Mucosa of descending colon (tissue), 3 donors: ENCODE measurements around the gene ADAM12. TPM values are rescaled to one million over a fixed set of nuclear protein-coding genes. Genes with fewer than 3 reads are reported as not detected.

Source experiments
- ATAC-seq: fragments of 200-7000 bp; cut with Tn5 transposase; one replicate; pipeline ENCODE4 v1.9.1; 2020; ENCODE audit warnings: mild to moderate bottlenecking, moderate library complexity
- DNase-seq, 3 donors: peaks; one replicate each; pipeline ENCODE4 v3.0.0-alpha.2; 2020
- H3K36me3 ChIP-seq: fragments of 200-600 bp; one replicate; pipeline ENCODE4 v1.8.0; 2021; ENCODE audit warnings: low read depth, mild to moderate bottlenecking
- H3K4me1 ChIP-seq: fragments of 200-600 bp; one replicate; pipeline ENCODE4 v1.8.0; 2021; ENCODE audit warnings: low read depth, mild to moderate bottlenecking
- H3K4me3 ChIP-seq: fragments of 200-600 bp; one replicate; pipeline ENCODE4 v1.8.0; 2021; ENCODE audit warnings: mild to moderate bottlenecking
- H3K9me3 ChIP-seq: fragments of 200-600 bp; one replicate; pipeline ENCODE4 v1.8.0; 2021; ENCODE audit warnings: mild to moderate bottlenecking
- CTCF ChIP-seq: fragments of 200-600 bp; IDR thresholded peaks from one replicate; pipeline ENCODE4 v1.8.0; 2022; ENCODE audit warnings: antibody characterized with exemption, mild to moderate bottlenecking
- intact Hi-C, 2 donors: fragments of 100-400 bp; cut with DNase I in 1 of 2; cut with micrococcal nuclease in 1 of 2; formaldehyde crosslinking; loops; one replicate each; pipeline versions ENCODE4 v1.11.0 to v1.11.1; 2022; cut with DNase I, micrococcal nuclease
- total RNA-seq, 3 donors: library from RNA; stranded (reverse); fragmentation: NEBNext Ultra II Directional in 2 of 3; extraction: Animal tissue kit (Norgen Biotek cat#: 25700) in 2 of 3; gene quantifications; one replicate each; pipeline versions ENCODE4 v1.2.1 to v1.2.4, GENCODE V29; 2021 to 2023
- donor health status: DM: no; HTN: no; CAD: no; lungs with moderate emphysema.
- donor health status: DM: no; HTN: no; CAD: no.
- donor health status: DM: no; HTN: yes; CAD: no.

Gene ADAM12
- total RNA-seq, 3 donors from 2014 or later: 0.20 to 0.89 (median 0.66) TPM

GRCh38 chr10:126423732-126424491, 35.6 kb upstream of the ADAM12 start:
- ATAC-seq (peak; percentile 77), DNase-seq (no peak)
- no peaks in the 10 kb centered on the region for H3K4me1 ChIP-seq
- no peak for TF ChIP-seq CTCF
- H3K36me3 ChIP-seq: no peaks in the 10 kb centered on the region
- intact Hi-C loops: no loop called here
- no peak overlapping the region for H3K4me3 ChIP-seq
- peaks cover 16% of the 10 kb centered on the region for H3K9me3 ChIP-seq

GRCh38 chr10:126422567-126422966, 34.3 kb upstream of the ADAM12 start:
- intact Hi-C loops: no loop called here
- peaks cover 16% of the 10 kb centered on the region for H3K9me3 ChIP-seq
- no peaks in the 10 kb centered on the region for H3K36me3 ChIP-seq
- ATAC-seq (no peak), DNase-seq (no peak)
- no peak overlapping the region for H3K4me3 ChIP-seq
- TF ChIP-seq CTCF: no peak
- no peaks in the 10 kb centered on the region for H3K4me1 ChIP-seq

- no peaks in the 10 kb centered on the region for H3K36me3 ChIP-seq
- DNase-seq (no peak), ATAC-seq (no peak)
- intact Hi-C loops: no loop called here
- H3K4me1 ChIP-seq: no peaks in the 10 kb centered on the region
- peaks cover 16% of the 10 kb centered on the region for H3K9me3 ChIP-seq
- TF ChIP-seq CTCF: no peak
- no peak overlapping the region for H3K4me3 ChIP-seq
These were observed 33.5 kb upstream of the ADAM12 start for GRCh38 chr10:126421756-126422256.

GRCh38 chr10:126420567-126421300, 32.5 kb upstream of the ADAM12 start:
- ATAC-seq (no peak), DNase-seq (no peak)
- Histone ChIP-seq H3K9me3 (peaks cover 16% of the 10 kb centered on the region), H3K36me3 (no peaks in the 10 kb centered on the region), H3K4me3 (no peak overlapping the region), H3K4me1 (no peaks in the 10 kb centered on the region)
- no peak for TF ChIP-seq CTCF
- intact Hi-C loops: no loop called here

GRCh38 chr10:126417220-126417825, 29.0 kb upstream of the ADAM12 start:
- no peaks in the 10 kb centered on the region for H3K9me3 ChIP-seq
- DNase-seq (no peak), ATAC-seq (no peak)
- intact Hi-C loops: no loop called here
- no peak for TF ChIP-seq CTCF
- no peaks in the 10 kb centered on the region for H3K4me1 ChIP-seq
- no peaks in the 10 kb centered on the region for H3K36me3 ChIP-seq
- H3K4me3 ChIP-seq: no peak overlapping the region
